Endothelial cell of umbilical vein (primary cell): ENCODE results near the gene LRCOL1. TPM values are rescaled to one million over a fixed set of nuclear protein-coding genes. Genes with fewer than 3 reads are reported as not detected.

ENCODE experiments used
- BruUV-seq: library from RNA; stranded (reverse); fragments of 400-500 nt; replicated peaks from 2 replicates; lab custom pipeline; 2021; lab: Mats Ljungman, UMichigan
- CTCF ChIA-PET: fragments of 300-600, 350-600 bp; sonication (Branson Sonifier 250); formaldehyde crosslinking; loops from one replicate; lab custom pipeline; 2021; ENCODE audit warnings: antibody characterized with exemption, inconsistent platforms; lab: Charles Lee
- POLR2A ChIA-PET: fragments of 300-600, 350-600 bp; sonication (Branson Sonifier 250); formaldehyde crosslinking; loops from one replicate; lab custom pipeline; 2021; ENCODE audit warnings: antibody characterized with exemption, inconsistent platforms; lab: Charles Lee
- DNase-seq: peaks from one replicate; pipeline ENCODE4 v3.0.0-alpha.2; 2011; ENCODE audit warnings: low read depth, low spot score
- FAIRE-seq: peaks from 2 replicates; lab custom pipeline; 2011; peaks lifted over from hg19 to GRCh38; lab: Jason Lieb, UNC
- H2AFZ ChIP-seq: 2 replicates; pipeline ENCODE4 v1.6.0; 2012; ENCODE audit warnings: low read depth, low read length, control low read depth, inconsistent platforms
- H3K27ac ChIP-seq: 2 replicates; pipeline ENCODE4 v1.5.1; 2011; ENCODE audit warnings: low read depth, mild to moderate bottlenecking, control low read depth, low read length, moderate library complexity; ENCODE audit not compliant: insufficient read depth
- H3K27me3 ChIP-seq, 2 experiments: 2 replicates each; pipeline versions ENCODE4 v1.6.0 to v1.6.1; 2011; ENCODE audit warnings: low read length in 2 of 2, mixed read lengths in 1 of 2; ENCODE audit not compliant: control insufficient read depth in 2 of 2, insufficient read depth in 2 of 2
- H3K36me3 ChIP-seq, 2 experiments: 2 replicates in 1 of 2; 3 replicates in 1 of 2; pipeline ENCODE4 v1.5.1; 2011; ENCODE audit warnings: low read length in 2 of 2, mild to moderate bottlenecking in 1 of 2, moderate library complexity in 1 of 2; ENCODE audit not compliant: control insufficient read depth in 2 of 2, insufficient read depth in 2 of 2; ENCODE audit errors: extremely low read depth in 1 of 2
- H3K4me1 ChIP-seq: 3 replicates; pipeline ENCODE4 v1.5.1; 2011; ENCODE audit warnings: mild to moderate bottlenecking, low read length; ENCODE audit not compliant: control insufficient read depth, insufficient read depth; ENCODE audit errors: extremely low read depth
- H3K4me2 ChIP-seq: 2 replicates; pipeline ENCODE4 v1.6.1; 2011; ENCODE audit warnings: low read length, control low read depth, mixed read lengths; ENCODE audit not compliant: insufficient read depth
- H3K4me3 ChIP-seq, 3 experiments: fragments of 200-600 bp in 1 of 3; sonication (generic), shearing (Covaris generic) in 1 of 3; replicated peaks in 1 of 3; 2 replicates each; pipeline ENCODE4 v1.5.1; 2011 to 2016; ENCODE audit warnings: control low read depth in 3 of 3, low read length in 3 of 3, mild to moderate bottlenecking in 2 of 3, inconsistent platforms in 1 of 3, low read depth in 1 of 3, moderate library complexity in 1 of 3; ENCODE audit not compliant: insufficient read depth in 1 of 3
- H3K79me2 ChIP-seq: 2 replicates; pipeline ENCODE4 v1.6.0; 2012; ENCODE audit warnings: low read length, inconsistent platforms; ENCODE audit not compliant: control insufficient read depth, insufficient read depth
- H3K9ac ChIP-seq: replicated peaks from 2 replicates; pipeline ENCODE3; 2011; ENCODE audit warnings: low read length, control low read depth; ENCODE audit not compliant: insufficient read depth; ENCODE audit errors: extremely low read depth
- H3K9me1 ChIP-seq: replicated peaks from 3 replicates; pipeline ENCODE4 v1.6.0; 2011; ENCODE audit warnings: mild to moderate bottlenecking, low read length; ENCODE audit not compliant: control insufficient read depth, insufficient read depth; ENCODE audit errors: extremely low read depth
- H3K9me3 ChIP-seq: replicated peaks from 2 replicates; pipeline ENCODE4 v1.5.1; 2012; ENCODE audit warnings: low read length, inconsistent platforms; ENCODE audit not compliant: control insufficient read depth, insufficient read depth
- H4K20me1 ChIP-seq: replicated peaks from 2 replicates; pipeline ENCODE3; 2011; ENCODE audit warnings: mild to moderate bottlenecking, low read length; ENCODE audit not compliant: control insufficient read depth, insufficient read depth; ENCODE audit errors: extremely low read depth
- CTCF ChIP-seq, 2 donors: IDR thresholded peaks; 1 replicate in 1 of 2; 2 replicates in 1 of 2; pipeline ENCODE4 v1.5.1; 2011; ENCODE audit warnings: low read length in 2 of 2, mild to moderate bottlenecking in 2 of 2, moderate library complexity in 2 of 2, control low read depth in 1 of 2, inconsistent platforms in 1 of 2, low read depth in 1 of 2; ENCODE audit not compliant: insufficient read depth in 1 of 2; ENCODE audit errors: extremely low read depth in 1 of 2
- EZH2 ChIP-seq: IDR thresholded peaks from 2 replicates; pipeline ENCODE4 v1.6.1; 2012; ENCODE audit warnings: borderline replicate concordance, low read depth, mild to moderate bottlenecking, moderate library complexity, low read length, inconsistent platforms; ENCODE audit not compliant: severe bottlenecking
- FOS ChIP-seq: IDR thresholded peaks from 2 replicates; pipeline ENCODE4 v1.6.1; 2011; ENCODE audit warnings: mild to moderate bottlenecking, low read length, moderate library complexity, borderline replicate concordance; ENCODE audit not compliant: insufficient read depth
- POLR2A ChIP-seq: IDR thresholded peaks from 2 replicates; pipeline ENCODE4 v1.6.1; 2012; ENCODE audit warnings: low read depth, mild to moderate bottlenecking, control low read depth, low read length
- dilution Hi-C: fragments of 300-500 bp; cut with MboI; formaldehyde crosslinking; loops from one replicate; pipeline ENCODE4 v1.15.0; 2019; ENCODE audit warnings: low sequenced_read_pairs; ENCODE audit not compliant: extremely low pct_ligation_motif_present
- intact Hi-C: fragments of 100-400 bp; cut with micrococcal nuclease; formaldehyde crosslinking; loops from one replicate; pipeline ENCODE4 v1.10.0; 2022
- polyA plus RNA-seq, 4 experiments: library from polyadenylated mRNA; depleted of rRNA in 3 of 4; stranded (reverse) in 3 of 4; unstranded in 1 of 4; fragments of >200 nt; gene quantifications; 2 replicates each; pipeline versions ENCODE4 v1.2.1 to v1.2.3, GENCODE V29; 2011 to 2012; ENCODE audit warnings: missing spikeins in 1 of 4
- total RNA-seq: library from RNA; stranded (reverse); gene quantifications from 2 replicates; pipeline ENCODE4 v1.2.3, GENCODE V29; 2021

LRCOL1 gene
- total and polyA plus RNA-seq, 2 donors (not counting 3 experiments of a cell fraction or from before 2014, with no cell fraction given), result 1.2 to 1.5 TPM

DNA sequence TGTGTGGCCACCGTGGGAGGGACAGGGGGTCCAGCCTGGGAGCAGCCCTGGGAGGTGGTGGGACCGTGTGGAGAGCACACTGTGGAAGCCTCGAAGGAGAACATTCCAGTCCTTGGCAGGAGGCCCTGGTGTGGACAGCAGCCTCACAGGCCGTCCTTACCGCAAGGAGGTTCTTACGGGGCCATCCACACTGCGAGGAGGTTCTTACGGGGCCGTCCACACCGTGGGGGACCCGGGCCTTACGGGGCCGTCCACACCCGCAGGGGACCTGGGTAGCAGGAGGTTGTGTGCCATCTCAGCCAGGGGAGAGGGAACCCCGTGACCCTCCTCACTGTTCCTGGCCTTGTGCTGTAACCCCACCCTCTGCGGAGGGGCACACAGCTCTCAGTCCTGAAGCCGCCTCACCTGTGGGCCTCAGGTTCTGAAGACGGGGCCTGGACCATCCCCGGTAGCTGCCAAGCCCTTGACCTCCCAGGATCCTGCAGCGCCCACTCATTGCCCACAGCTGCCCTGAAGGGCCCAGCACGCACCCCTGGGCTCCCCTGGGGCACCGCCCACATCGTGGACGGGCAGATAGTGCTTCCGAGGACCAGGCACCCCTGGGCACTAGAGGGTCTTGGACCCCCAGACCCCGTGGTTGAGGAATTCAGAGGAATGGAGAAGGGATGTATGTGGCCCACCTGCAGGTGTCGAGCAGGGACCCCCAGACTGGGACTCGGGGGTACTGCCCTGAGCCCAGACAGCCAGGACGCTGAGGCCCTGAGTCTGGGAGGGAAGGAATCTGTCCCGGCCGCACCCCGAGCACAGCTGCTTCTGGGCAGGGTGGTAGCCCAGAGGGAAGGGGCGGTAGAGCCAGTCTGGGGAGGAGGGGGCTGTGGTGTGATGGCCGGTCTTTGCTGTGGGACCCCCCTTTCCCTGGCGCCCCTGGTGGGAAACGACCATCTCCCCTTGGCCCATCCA is 37.3 kb downstream of the LRCOL1 start:
- no peak for DNase-seq
- Histone ChIP-seq H3K4me3 (no peak overlapping the region), H2AFZ (no peak overlapping the region), H4K20me1 (no peaks in the 10 kb centered on the region), H3K4me2 (no peak overlapping the region), H3K9ac (no peak overlapping the region), H3K4me1 (no peaks in the 10 kb centered on the region), H3K27ac (no peak overlapping the region), H3K9me3 (no peaks in the 10 kb centered on the region), H3K36me3 (peaks cover 2 to 31% of the 10 kb centered on the region in 2 experiments), H3K27me3 (no peaks in the 10 kb centered on the region), H3K79me2 (no peaks in the 10 kb centered on the region), H3K9me1 (no peaks in the 10 kb centered on the region)
- dilution Hi-C loops, result no loop called here
- ChIA-PET CTCF (no interaction called here), POLR2A (no interaction called here)
- intact Hi-C loops, result no loop called here
- TF ChIP-seq EZH2 (no peak), FOS (no peak), CTCF (IDR thresholded peaks at IDR 0.05; ENCODE audit: extremely low read depth in 1 of 2, insufficient read depth in 1 of 2, low read depth in 1 of 2, low read length in 2 of 2) (no peak), POLR2A (no peak)
- no peak for FAIRE-seq
- no TSS peak for BruUV-seq
